Choroid plexus epithelial cell (primary cell): ENCODE measurements around the gene RAB11FIP2.

ENCODE experiments used
- DNase-seq: peaks from one replicate; pipeline ENCODE4 v3.0.0-alpha.2; 2010; ENCODE audit warnings: low read depth
- H3K4me3 ChIP-seq: 2 replicates; pipeline ENCODE4 v1.5.1; 2011; ENCODE audit warnings: low read depth, mild to moderate bottlenecking, control low read depth, low read length, moderate library complexity
- TF ChIP-seq, protein P1 (sequence below): conservative IDR thresholded peaks from 2 replicates; pipeline ENCODE4 v1.5.1; 2011; ENCODE audit warnings: low read depth, mild to moderate bottlenecking, control low read depth, inconsistent platforms, low read length, moderate library complexity

RAB11FIP2 gene

DNA sequence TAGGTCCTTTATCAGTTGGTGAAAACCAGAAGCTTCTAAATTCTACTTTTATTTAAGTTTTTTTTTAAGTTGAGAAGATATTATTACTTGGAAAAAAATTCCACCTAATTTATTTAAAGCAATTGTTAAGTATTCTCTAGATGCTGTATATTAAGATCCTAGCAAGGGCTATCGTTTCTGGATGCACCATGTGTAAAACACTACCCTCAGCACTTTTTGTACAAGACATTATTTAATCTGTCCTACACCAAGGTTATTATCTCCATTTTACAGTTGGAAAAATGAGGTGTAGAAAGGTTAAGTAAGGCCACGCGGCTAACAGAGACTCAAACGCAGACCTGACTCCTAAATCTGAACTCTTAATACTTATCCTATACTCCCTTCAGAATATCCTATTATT, 19.8 kb downstream of the RAB11FIP2 start:
- no peak for DNase-seq
- H3K4me3 ChIP-seq = no peak overlapping the region
- TF ChIP-seq, protein P1, sequence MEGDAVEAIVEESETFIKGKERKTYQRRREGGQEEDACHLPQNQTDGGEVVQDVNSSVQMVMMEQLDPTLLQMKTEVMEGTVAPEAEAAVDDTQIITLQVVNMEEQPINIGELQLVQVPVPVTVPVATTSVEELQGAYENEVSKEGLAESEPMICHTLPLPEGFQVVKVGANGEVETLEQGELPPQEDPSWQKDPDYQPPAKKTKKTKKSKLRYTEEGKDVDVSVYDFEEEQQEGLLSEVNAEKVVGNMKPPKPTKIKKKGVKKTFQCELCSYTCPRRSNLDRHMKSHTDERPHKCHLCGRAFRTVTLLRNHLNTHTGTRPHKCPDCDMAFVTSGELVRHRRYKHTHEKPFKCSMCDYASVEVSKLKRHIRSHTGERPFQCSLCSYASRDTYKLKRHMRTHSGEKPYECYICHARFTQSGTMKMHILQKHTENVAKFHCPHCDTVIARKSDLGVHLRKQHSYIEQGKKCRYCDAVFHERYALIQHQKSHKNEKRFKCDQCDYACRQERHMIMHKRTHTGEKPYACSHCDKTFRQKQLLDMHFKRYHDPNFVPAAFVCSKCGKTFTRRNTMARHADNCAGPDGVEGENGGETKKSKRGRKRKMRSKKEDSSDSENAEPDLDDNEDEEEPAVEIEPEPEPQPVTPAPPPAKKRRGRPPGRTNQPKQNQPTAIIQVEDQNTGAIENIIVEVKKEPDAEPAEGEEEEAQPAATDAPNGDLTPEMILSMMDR = no peak

DNA sequence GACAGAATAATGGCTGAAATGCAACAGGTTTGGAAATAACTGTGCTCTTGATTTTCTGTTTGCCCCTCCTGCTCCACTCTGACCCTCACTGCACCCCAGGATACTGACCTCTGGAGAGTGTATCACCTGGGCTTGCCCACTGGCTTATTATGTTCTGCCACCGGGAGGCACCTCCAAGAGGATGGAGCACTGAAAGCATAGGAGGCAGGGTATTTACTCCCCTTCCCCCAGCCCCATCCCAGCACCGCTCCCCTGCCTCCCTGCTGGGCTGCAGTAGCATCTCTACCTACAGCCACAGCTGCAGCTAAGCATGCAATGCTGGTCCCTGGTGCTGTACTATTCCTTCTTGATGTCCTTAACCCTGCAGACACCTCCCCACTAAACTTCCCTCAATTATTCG, 26.4 kb downstream of the RAB11FIP2 start:
- H3K4me3 ChIP-seq = no peak overlapping the region
- TF ChIP-seq, protein P1 = no peak
- no peak for DNase-seq

DNA sequence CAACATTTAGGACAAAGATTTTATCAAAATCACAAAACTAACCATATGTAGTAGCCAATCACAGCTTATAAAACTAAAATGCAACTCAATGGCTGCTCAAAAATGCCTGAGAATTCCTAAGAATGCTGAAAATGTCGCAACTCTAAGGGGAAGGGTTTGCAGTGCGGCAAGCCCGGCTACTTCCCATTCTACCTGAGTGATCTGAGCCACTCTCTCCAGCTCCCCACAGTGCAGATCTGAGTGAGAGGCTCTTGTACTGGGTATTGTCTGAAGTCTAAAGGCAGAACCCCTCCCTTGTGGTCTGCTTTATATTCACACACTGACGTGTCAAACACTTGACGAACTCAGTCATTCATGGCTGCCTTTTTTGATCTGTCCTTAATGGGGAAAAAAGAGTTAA, 28.9 kb downstream of the RAB11FIP2 start:
- H3K4me3 ChIP-seq = no peak overlapping the region
- no peak for DNase-seq
- TF ChIP-seq, protein P1 = no peak

DNA sequence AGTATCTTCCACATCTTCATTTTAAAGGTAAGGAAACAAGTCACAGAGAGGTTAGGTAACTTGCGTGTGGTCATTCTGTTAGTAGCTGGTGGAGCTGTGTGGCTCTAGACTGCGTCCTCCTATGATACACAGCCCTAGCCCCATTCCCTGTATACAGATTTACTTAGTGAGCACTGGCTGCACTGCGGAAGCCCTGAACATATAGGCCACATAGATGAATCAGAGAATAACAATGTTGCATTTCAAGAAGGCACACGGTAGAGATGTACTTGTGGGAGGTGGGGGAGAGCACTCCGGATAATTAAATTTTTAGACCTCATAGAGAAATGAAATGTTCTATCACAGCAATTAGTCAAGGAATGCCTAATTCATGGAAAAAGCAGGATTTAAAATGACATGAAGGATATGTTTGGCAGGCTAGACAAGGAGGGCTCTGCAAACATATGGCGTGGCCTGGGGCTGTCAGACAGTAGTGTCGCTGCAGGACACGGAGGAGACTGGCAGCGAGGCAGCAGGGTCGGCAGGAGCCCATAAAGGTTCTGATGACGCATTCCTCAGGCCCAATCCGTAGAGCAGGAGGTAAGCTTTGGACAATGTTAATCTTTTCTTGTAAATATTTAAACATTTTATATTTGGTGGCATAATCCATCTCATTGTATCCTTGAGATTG, 29.5 kb downstream of the RAB11FIP2 start:
- TF ChIP-seq, protein P1 = no peak
- H3K4me3 ChIP-seq = no peak overlapping the region
- no peak for DNase-seq

DNA sequence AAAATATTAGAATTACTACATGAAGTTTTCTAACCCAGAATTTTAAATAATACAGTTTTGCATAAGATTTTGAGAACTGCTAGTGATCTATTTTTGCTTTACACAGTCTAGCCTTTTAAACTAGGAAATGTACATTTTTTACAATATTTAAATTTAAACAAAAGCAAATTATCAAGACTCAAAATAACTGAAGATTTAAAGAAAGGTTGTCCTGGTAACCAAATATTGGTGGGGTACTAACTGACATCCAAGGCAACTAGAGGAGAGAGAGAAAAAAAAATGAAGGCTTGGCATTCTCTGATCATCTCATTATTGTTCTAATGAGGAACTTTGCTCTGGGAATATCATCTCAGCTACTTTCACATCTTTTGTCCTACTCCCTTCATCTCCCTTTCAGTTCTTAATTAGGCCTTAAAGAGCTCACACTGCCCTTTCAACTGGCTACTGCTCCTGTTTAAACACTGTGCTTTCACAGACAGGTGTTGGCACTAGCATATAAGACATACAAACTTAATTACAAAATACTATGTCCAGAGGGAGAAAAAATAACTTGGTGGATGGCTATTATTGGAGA, 33.7 kb downstream of the RAB11FIP2 start:
- DNase-seq = no peak
- TF ChIP-seq, protein P1 = no peak
- no peak overlapping the region for H3K4me3 ChIP-seq

DNA sequence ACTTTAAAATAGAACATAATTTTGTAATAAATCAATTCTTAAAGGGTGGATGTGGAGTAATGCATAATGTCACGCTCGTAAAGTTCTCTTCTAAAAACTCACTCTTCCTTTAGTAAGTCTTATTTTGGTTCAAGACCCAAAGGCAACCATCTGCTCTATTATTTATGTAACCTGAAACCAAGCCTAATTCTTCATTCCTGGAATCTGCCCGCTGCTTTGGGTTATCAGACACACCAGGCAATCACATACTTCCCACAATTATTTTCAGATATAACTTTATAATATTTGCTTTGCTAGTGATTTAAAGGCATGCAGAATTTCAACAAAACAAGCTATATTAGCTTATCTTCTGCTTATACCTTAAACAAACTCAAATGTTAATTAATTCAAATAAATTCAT, 39.0 kb downstream of the RAB11FIP2 start:
- H3K4me3 ChIP-seq = no peak overlapping the region
- TF ChIP-seq, protein P1 = no peak

DNA sequence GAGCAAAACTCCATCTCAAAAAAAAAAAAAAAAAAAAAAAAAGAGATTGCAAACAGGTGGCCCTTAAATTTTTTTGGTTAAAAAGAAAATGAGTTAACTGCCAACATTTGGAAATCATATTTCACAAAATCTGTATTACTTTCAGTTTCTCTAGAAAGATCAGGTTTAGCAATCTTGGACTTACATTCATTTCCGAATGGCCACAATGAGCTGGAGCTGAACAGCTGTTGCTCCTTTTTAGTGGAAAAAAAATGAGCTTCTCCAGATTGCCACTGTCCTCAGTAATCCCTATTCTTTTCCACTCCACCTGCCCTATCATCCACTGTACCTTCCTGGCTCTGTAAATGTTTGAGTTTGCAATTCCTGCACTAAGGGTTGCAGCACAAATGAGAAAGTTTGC, 43.6 kb downstream of the RAB11FIP2 start:
- no peak overlapping the region for H3K4me3 ChIP-seq
- DNase-seq = peak; percentile 6
- TF ChIP-seq, protein P1 = no peak

More for the DNA sequence above, 39.0 kb downstream of the RAB11FIP2 start:
- DNase-seq = peak; percentile 41
